ENCODE data around the gene CYP26A1.

CYP26A1 gene

DNA sequence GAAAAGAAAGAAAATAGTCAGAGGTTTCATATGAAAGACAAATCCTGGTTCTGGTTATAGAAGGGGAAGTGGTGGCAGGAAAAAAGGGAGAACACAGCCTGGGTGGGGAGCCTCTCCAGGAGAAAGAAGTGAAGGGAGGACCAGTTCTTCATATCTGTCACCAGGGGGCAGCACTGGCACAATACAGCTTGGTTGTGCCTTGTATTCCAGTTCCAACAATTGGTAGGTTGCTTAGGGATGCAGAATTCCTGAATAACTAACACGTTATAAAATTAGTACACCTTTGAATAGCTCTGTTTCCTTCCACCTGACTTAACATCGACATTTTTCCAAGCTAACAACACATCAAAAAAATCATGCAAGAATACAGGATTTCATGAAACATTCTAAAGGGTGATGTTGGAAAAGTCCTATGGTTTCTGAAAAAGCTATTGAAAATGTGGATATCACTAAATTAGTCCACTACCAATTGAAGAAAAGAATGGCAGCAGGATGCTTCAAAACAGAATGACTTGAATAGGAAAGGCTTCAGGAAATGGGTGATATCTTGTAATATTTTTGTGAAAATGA is 52.9 kb downstream of the CYP26A1 start:
- DNase-seq = no peak

Measured in NCI-H1694 treated with DMSO at 0.1 percent for 48 hours (cell line).